Ovary (tissue), 9 donors: Measurements from ENCODE around the gene PALD1. TPM values are rescaled to one million over a fixed set of nuclear protein-coding genes. Genes with fewer than 3 reads are reported as not detected.

Source experiments
- DNase-seq, 5 donors: peaks; one replicate each; pipeline ENCODE4 v3.0.0-alpha.2; 2019 to 2020
- H3K27ac ChIP-seq, 2 donors: fragments of 200-600 bp; one replicate each; pipeline versions ENCODE4 v1.5.1 to v1.8.0; 2019 to 2022
- H3K27me3 ChIP-seq: fragments of 200-600 bp; one replicate; pipeline ENCODE4 v1.8.0; 2022
- H3K36me3 ChIP-seq: fragments of 200-600 bp; sonication (generic); one replicate; pipeline ENCODE4 v1.5.1; 2019
- H3K4me1 ChIP-seq: one replicate; pipeline ENCODE4 v1.8.1; 2013; ENCODE audit warnings: mild to moderate bottlenecking, moderate library complexity; ENCODE audit not compliant: insufficient read depth
- H3K4me3 ChIP-seq: fragments of 200-600 bp; sonication (generic); one replicate; pipeline ENCODE4 v1.5.1; 2017
- H3K9me3 ChIP-seq, 2 donors: fragments of 200-600 bp in 1 of 2; sonication (generic) in 1 of 2; one replicate each; pipeline versions ENCODE4 v1.5.1 to v1.8.1; 2013 to 2019; ENCODE audit warnings: mild to moderate bottlenecking in 1 of 2, moderate library complexity in 1 of 2
- CTCF ChIP-seq, 3 donors: fragments of 450-650 bp in 2 of 3; fragments of 200-600 bp in 1 of 3; IDR thresholded peaks; one replicate each; pipeline versions ENCODE4 v1.5.1 to v1.8.0; 2016 to 2022; ENCODE audit warnings: antibody characterized with exemption in 3 of 3, mild to moderate bottlenecking in 1 of 3
- EP300 ChIP-seq: sonication (generic); formaldehyde crosslinking; IDR thresholded peaks from one replicate; pipeline ENCODE4 v1.6.1; 2017; ENCODE audit warnings: antibody characterized with exemption
- POLR2A ChIP-seq: fragments of 450-650 bp; IDR thresholded peaks from one replicate; pipeline ENCODE4 v1.6.1; 2017; ENCODE audit warnings: antibody characterized with exemption, mild to moderate bottlenecking, moderate library complexity
- WGBS, 3 donors: extraction: QIAGEN DNeasy Blood & Tissue Kit in 1 of 3; methylation state at CpG; one replicate each; pipeline versions ENCODE4 v1.1.5 to v1.1.7; 2013 to 2017; 5-methylcytosine and 5-hydroxymethylcytosine counted together
- intact Hi-C, 4 donors: fragments of 100-400 bp; cut with DNase I; formaldehyde crosslinking; loops; one replicate each; pipeline versions ENCODE4 v1.11.0 to v1.15.1; 2022 to 2023
- polyA plus RNA-seq, 2 donors: library from polyadenylated mRNA; stranded (reverse); fragments of 200-250 nt in 1 of 2; fragments of 350-450 nt in 1 of 2; fragmentation: Illumina TruSeq in 1 of 2; extraction: RNeasy Lipid Tissue Mini Kit (QIAGEN cat#74804) in 1 of 2; gene quantifications; one replicate each; pipeline ENCODE4 v1.2.3, GENCODE V29; 2013 to 2014
- total RNA-seq, 7 donors: library from RNA; depleted of rRNA in 2 of 7; stranded (reverse); fragments of >200 nt in 2 of 7; fragmentation: NEBNext Ultra II Directional in 3 of 7; extraction: Animal tissue kit (Norgen Biotek cat#: 25700) in 3 of 7; gene quantifications; one replicate each; pipeline versions ENCODE4 v1.1.0 to v1.2.4, GENCODE V29; 2016 to 2023
- donor health status: DM: no; HTN: no; CAD: no; lungs with moderate emphysema.
- donor health status: DM: no; HTN: no; CAD: no.
- donor health status: Bipolar disorder and iron deficiency.
- donor health status: DM: yes; HTN: yes; CAD: no.
- donor health status: DM: no; HTN: no; CAD: no.
- donor health status: DM: yes; HTN: yes; CAD: no.

PALD1 gene
- total and polyA plus RNA-seq, 9 donors, result 2.2 to 10.5 (median 6.8) TPM

GRCh38 chr10:70444744-70445143 is 33.8 kb upstream of the PALD1 start:
- no peaks in the 10 kb centered on the region for H3K27me3 ChIP-seq
- H3K9me3 ChIP-seq, result no peaks in the 10 kb centered on the region
- no peak overlapping the region for H3K27ac ChIP-seq
- no peak for DNase-seq
- H3K4me1 ChIP-seq, result peaks cover 14% of the 10 kb centered on the region
- H3K36me3 ChIP-seq, result no peaks in the 10 kb centered on the region
- intact Hi-C loops, result no loop called here
- no peak for TF ChIP-seq POLR2A
- WGBS, 3 donors, result 80 to 92% (median 89%) methylated on average over 4 of the region's 4 CpGs
- no peak overlapping the region for H3K4me3 ChIP-seq

- no peak for DNase-seq
- H3K27me3 ChIP-seq, result no peaks in the 10 kb centered on the region
- WGBS, 3 donors, result 28 to 32% (median 28%) methylated on average over 8 of the region's 8 CpGs
- H3K36me3 ChIP-seq, result no peaks in the 10 kb centered on the region
- H3K4me3 ChIP-seq, result no peak overlapping the region
- H3K9me3 ChIP-seq, result no peaks in the 10 kb centered on the region
- intact Hi-C loops, result no loop called here
- no peak for TF ChIP-seq EP300
- no peak for TF ChIP-seq POLR2A
- TF ChIP-seq CTCF (IDR thresholded peaks at IDR 0.05), result no peak
- no peak overlapping the region for H3K27ac ChIP-seq
- peaks cover 11% of the 10 kb centered on the region for H3K4me1 ChIP-seq
Measured at GRCh38 chr10:70445718-70446657, 32.6 kb upstream of the PALD1 start.

- Histone ChIP-seq H3K4me3 (no peak overlapping the region), H3K27ac (no peak overlapping the region), H3K4me1 (peaks cover 6% of the 10 kb centered on the region), H3K9me3 (no peaks in the 10 kb centered on the region), H3K27me3 (no peaks in the 10 kb centered on the region), H3K36me3 (no peaks in the 10 kb centered on the region)
- intact Hi-C loops, result no loop called here
- WGBS, 3 donors, result 31 to 74% (median 54%) methylated on average over 2 of the region's 2 CpGs
- TF ChIP-seq POLR2A, result no peak
- no peak for TF ChIP-seq EP300
- TF ChIP-seq CTCF (IDR thresholded peaks at IDR 0.05), result no peak
- no peak for DNase-seq
Measured at GRCh38 chr10:70448236-70448635, 30.3 kb upstream of the PALD1 start.

- intact Hi-C loops, result no loop called here
- H3K4me3 ChIP-seq, result no peak overlapping the region
- H3K9me3 ChIP-seq, result no peaks in the 10 kb centered on the region
- 76 to 85% (median 76%) methylated on average over 6 of the region's 6 CpGs for WGBS, 3 donors
- H3K27ac ChIP-seq, result no peak overlapping the region
- DNase-seq, result no peak
- H3K27me3 ChIP-seq, result no peaks in the 10 kb centered on the region
- no peak for TF ChIP-seq CTCF (IDR thresholded peaks at IDR 0.05)
- TF ChIP-seq EP300, result no peak
- no peak for TF ChIP-seq POLR2A
- peaks cover 8% of the 10 kb centered on the region for H3K4me1 ChIP-seq
- H3K36me3 ChIP-seq, result no peaks in the 10 kb centered on the region
Measured at GRCh38 chr10:70455213-70455630, 23.3 kb upstream of the PALD1 start.

GRCh38 chr10:70456164-70456563 is 22.4 kb upstream of the PALD1 start:
- WGBS, 3 donors, result 68 to 74% (median 73%) methylated on average over 8 of the region's 8 CpGs
- H3K27ac ChIP-seq, result no peak overlapping the region

More at GRCh38 chr10:70456164-70456563, 22.4 kb upstream of the PALD1 start:
- DNase-seq, result no peak
- H3K27me3 ChIP-seq, result no peaks in the 10 kb centered on the region
- intact Hi-C loops, result no loop called here
- H3K36me3 ChIP-seq, result no peaks in the 10 kb centered on the region
- no peak overlapping the region for H3K4me3 ChIP-seq
- H3K4me1 ChIP-seq, result peaks cover 5% of the 10 kb centered on the region
- TF ChIP-seq EP300, result no peak
- TF ChIP-seq CTCF (IDR thresholded peaks at IDR 0.05), result no peak
- no peak for TF ChIP-seq POLR2A
- H3K9me3 ChIP-seq, result no peaks in the 10 kb centered on the region
